GM12801 (cell line): ENCODE data around the gene MDC1.

Source experiments
- TF ChIP-seq, protein P1 (sequence below): IDR thresholded peaks from one replicate; pipeline ENCODE4 v1.5.1; 2011; ENCODE audit warnings: control low read depth; ENCODE audit not compliant: insufficient read length; ENCODE audit errors: extremely low read depth

The MDC1 gene

DNA sequence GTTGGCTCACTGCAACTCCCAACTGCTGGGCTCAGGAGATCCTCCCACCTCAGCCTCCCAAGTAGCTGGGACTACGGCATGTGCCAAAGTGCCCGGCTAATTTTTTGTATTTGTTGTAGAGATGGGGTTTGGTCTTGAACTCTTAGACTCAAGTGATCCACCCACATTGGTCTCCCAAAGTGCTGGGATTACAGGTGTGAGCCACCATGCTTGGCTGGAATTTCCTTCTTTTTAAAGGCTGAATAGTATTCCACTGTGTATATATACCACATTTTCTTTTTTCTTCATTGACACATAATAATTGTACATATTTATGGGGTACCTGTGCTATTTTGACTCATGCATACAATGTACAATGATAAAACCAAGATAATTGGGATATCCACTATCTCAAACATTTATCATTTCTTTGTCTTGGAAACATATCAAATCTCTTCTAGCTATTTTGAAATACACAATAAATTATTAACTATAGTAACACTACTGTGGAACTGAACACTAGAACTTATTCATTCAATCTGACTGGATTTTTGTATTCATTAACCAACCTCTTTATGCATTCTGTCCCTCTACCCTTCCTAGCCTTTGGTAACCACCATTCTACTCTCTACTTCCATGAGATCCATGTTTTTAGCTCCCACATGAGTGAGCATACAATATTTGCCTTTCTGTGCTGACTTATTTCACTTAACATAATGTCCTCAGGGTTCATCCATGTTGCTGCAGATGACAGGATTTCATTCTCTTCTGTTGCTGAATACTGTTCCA is 7.8 kb downstream of the MDC1 start:
- TF ChIP-seq, protein P1, sequence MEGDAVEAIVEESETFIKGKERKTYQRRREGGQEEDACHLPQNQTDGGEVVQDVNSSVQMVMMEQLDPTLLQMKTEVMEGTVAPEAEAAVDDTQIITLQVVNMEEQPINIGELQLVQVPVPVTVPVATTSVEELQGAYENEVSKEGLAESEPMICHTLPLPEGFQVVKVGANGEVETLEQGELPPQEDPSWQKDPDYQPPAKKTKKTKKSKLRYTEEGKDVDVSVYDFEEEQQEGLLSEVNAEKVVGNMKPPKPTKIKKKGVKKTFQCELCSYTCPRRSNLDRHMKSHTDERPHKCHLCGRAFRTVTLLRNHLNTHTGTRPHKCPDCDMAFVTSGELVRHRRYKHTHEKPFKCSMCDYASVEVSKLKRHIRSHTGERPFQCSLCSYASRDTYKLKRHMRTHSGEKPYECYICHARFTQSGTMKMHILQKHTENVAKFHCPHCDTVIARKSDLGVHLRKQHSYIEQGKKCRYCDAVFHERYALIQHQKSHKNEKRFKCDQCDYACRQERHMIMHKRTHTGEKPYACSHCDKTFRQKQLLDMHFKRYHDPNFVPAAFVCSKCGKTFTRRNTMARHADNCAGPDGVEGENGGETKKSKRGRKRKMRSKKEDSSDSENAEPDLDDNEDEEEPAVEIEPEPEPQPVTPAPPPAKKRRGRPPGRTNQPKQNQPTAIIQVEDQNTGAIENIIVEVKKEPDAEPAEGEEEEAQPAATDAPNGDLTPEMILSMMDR = no peak

DNA sequence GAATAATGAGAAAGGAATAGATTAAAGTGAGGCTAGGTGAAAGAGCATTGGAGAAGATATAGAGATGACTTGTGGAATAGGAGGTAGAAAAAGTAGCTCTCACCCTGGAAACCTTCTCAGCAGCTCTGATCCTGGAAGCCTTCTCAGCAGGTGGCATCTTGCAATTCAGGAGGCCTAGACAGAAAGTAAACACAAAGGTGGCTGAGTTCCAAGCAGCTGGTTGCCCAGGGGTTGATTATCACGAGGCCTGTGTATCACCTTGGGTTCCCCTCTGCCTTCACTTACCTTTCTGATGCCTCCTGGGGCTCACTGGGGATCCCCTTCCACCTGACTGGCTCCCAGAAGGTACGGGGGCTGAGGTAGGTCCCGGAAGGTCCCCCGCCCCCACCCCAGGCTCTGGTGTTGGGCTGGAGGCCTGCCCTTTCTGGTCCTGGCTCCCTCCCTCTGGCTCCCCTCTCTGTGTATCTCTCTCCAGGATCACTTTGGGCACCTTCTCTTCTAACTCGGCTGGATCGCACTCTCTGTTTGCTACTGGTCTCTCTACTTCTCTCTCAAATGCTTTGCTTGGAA is 9.7 kb downstream of the MDC1 start:
- TF ChIP-seq, protein P1 = no peak

DNA sequence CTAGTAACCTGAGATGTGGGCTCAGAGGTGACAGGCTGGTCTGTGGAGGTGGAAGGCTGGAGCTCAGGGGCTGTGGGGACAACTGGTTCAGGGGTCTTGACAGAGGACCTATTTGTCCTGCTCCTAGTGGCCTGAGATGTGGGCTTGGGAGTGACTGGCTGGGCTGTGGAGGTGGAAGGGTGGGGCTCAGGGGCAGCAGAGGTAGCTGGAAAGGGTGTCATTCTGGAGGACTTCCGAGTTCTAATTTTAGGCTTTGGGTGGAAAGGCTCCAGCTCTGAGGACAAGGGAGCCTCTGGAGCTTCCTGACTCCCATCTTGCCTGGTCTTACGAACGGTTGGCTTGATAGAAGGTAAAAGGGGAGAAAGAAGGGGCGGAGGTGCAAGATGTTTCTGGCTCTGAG is 11.5 kb downstream of the MDC1 start:
- TF ChIP-seq, protein P1 = no peak

DNA sequence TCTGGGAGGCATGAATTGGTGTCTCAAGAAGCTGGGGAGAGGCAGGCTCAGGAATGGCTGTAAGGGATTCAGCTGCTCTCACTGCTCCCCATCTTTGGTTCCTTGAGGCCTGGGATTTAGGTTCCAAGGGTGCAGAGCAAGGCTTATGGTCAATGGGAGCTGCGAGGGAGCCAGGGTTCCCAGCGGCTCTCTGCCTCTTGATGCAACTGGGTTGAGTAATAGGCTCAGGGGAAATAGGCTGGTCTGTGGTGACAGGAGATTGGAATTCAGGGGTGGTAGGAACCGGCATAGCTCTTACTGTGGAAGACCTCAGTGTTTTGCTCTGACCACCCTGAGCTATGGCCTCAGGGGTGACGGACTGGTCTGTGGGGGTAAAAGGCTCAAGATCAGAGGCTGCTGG is 13.3 kb downstream of the MDC1 start:
- TF ChIP-seq, protein P1 = no peak

DNA sequence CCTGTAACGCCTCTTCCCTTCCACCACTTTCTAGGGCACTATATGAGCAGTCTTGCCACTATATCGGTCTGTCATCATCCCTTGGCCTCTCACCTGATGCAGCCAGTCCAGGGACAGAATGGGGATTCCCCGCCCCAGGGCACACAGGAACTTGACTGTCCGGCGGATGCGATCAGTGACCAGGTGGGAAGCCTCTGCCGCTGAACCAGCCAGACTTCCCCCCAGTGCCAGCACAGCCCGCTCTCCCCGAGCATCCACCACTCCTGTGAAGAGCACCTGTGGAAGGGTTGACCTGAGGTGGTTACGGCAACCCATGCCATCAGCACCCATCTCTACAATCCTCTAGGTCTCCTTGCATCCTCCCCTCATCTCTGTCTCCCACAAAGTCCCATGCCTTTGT is 14.1 kb downstream of the MDC1 start:
- TF ChIP-seq, protein P1 = no peak

DNA sequence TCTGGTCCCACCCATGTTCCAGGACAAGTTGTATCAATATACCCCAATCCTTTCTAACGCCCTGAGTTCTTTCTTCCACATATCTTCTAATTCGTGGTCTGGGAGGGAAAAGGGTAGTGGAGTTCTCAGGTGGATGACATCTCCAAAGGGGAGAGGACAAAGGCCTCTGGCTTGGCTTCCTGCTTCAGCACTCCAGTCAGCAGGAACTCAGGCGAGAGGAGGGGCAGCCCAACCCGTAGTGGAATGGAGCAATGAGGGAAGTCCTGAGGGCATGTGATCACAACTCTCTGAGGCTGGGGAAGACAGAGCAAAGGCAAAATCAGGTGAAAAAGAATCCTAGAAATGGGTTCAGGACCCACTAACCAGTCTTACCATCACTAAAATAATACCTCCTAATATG is 16.7 kb downstream of the MDC1 start:
- TF ChIP-seq, protein P1 = no peak

DNA sequence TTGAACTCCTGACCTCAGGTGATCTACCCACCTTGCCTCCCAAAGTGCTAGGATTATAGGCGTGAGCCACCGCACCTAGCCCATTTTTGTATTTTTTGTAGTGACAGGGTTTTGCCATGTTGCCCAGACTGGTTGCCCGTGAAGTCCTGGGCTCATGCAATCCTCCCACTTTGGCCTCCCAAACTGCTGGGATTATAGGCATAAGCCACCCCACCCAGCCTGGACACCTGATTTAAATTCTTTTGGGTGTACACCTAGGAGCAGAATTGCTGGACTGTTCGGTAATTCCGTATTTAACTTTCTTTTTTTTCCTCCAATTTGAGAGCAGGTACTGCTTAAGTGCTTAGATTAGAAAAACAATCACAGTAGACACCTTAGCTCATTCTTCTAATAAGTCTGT is 20.6 kb downstream of the MDC1 start:
- TF ChIP-seq, protein P1 = no peak
